ENCODE data around the gene HDAC9. TPM values are rescaled to one million over a fixed set of nuclear protein-coding genes. Genes with fewer than 3 reads are reported as not detected.
"Not testable (repeated sequence)": the region's sequence is repeated elsewhere in the genome, so short reads cannot be mapped to it uniquely, and the experiment has no call there.

HDAC9 gene
- total RNA-seq, 4 donors from 2014 or later = 3.4 to 7.2 (median 4.5) TPM

GRCh38 chr7:18965657-18966056 lies 470.1 kb downstream of the HDAC9 start:
- Histone ChIP-seq H3K27ac (no peak overlapping the region), H3K4me1 (no peaks in the 10 kb centered on the region), H3K27me3 (no peaks in the 10 kb centered on the region), H3K9me3 (no peaks in the 10 kb centered on the region), H3K4me3 (no peak overlapping the region), H3K36me3 (no peaks in the 10 kb centered on the region)
- WGBS = 83% methylated on average over 3 of the region's 3 CpGs
- TF ChIP-seq EP300 (IDR thresholded peaks at IDR 0.05) (no peak), CTCF (IDR thresholded peaks at IDR 0.05) (no peak), POLR2AphosphoS5 (IDR thresholded peaks at IDR 0.05) (no peak), POLR2A (IDR thresholded peaks at IDR 0.05) (no peak)
- DNase-seq (ENCODE audit: low spot score in 2 of 2) = no peak

- not testable (repeated sequence) for H3K4me3 ChIP-seq; H3K4me1 ChIP-seq; H3K36me3 ChIP-seq; H3K27ac ChIP-seq; H3K9me3 ChIP-seq; H3K27me3 ChIP-seq; DNase-seq (ENCODE audit: low spot score in 2 of 2)
- WGBS = 96% methylated on average over 16 of the region's 16 CpGs
These were observed 472.2 kb downstream of the HDAC9 start for GRCh38 chr7:18967755-18968154.

GRCh38 chr7:18971839-18972238 lies 476.3 kb downstream of the HDAC9 start:
- 95% methylated on average over 1 of the region's 1 CpG for WGBS
- Histone ChIP-seq H3K27me3 (no peaks in the 10 kb centered on the region), H3K4me1 (peaks cover 3% of the 10 kb centered on the region), H3K4me3 (no peak overlapping the region), H3K36me3 (no peaks in the 10 kb centered on the region), H3K27ac (no peak overlapping the region), H3K9me3 (no peaks in the 10 kb centered on the region)
- no peak for TF ChIP-seq POLR2A (IDR thresholded peaks at IDR 0.05)
- no peak for TF ChIP-seq POLR2AphosphoS5 (IDR thresholded peaks at IDR 0.05)
- no peak for TF ChIP-seq EP300 (IDR thresholded peaks at IDR 0.05)
- TF ChIP-seq CTCF (IDR thresholded peaks at IDR 0.05) = no peak
- no peak for DNase-seq (ENCODE audit: low spot score in 2 of 2)

- Histone ChIP-seq H3K36me3 (no peaks in the 10 kb centered on the region), H3K4me1 (peaks cover 18% of the 10 kb centered on the region), H3K4me3 (no peak overlapping the region), H3K9me3 (no peaks in the 10 kb centered on the region), H3K27me3 (no peaks in the 10 kb centered on the region), H3K27ac (no peak overlapping the region)
- no peak for DNase-seq (ENCODE audit: low spot score in 2 of 2)
- 50% methylated on average over 1 of the region's 1 CpG for WGBS
- no peak for TF ChIP-seq CTCF (IDR thresholded peaks at IDR 0.05)
- no peak for TF ChIP-seq POLR2AphosphoS5 (IDR thresholded peaks at IDR 0.05)
These were observed 479.3 kb downstream of the HDAC9 start for GRCh38 chr7:18974803-18975202.

- 54% methylated on average over 3 of the region's 3 CpGs for WGBS
- no peak for DNase-seq (ENCODE audit: low spot score in 2 of 2)
- no peak for TF ChIP-seq POLR2AphosphoS5 (IDR thresholded peaks at IDR 0.05)
- TF ChIP-seq POLR2A (IDR thresholded peaks at IDR 0.05) = no peak
- TF ChIP-seq EP300 (IDR thresholded peaks at IDR 0.05) = no peak
- no peak for TF ChIP-seq CTCF (IDR thresholded peaks at IDR 0.05)
- H3K27ac ChIP-seq = no peak overlapping the region
- H3K4me1 ChIP-seq = peaks cover 18% of the 10 kb centered on the region
- no peak overlapping the region for H3K4me3 ChIP-seq
- no peaks in the 10 kb centered on the region for H3K9me3 ChIP-seq
- no peaks in the 10 kb centered on the region for H3K27me3 ChIP-seq
- H3K36me3 ChIP-seq = no peaks in the 10 kb centered on the region
These were observed 479.7 kb downstream of the HDAC9 start for GRCh38 chr7:18975276-18975675.

GRCh38 chr7:18975689-18976280 lies 480.2 kb downstream of the HDAC9 start:
- Histone ChIP-seq H3K27me3 (no peaks in the 10 kb centered on the region), H3K27ac (no peak overlapping the region), H3K9me3 (no peaks in the 10 kb centered on the region), H3K4me3 (no peak overlapping the region), H3K4me1 (peaks cover 18% of the 10 kb centered on the region), H3K36me3 (no peaks in the 10 kb centered on the region)
- DNase-seq (ENCODE audit: low spot score in 2 of 2) = no peak
- 67% methylated on average over 9 of the region's 9 CpGs for WGBS
- TF ChIP-seq POLR2AphosphoS5 (IDR thresholded peaks at IDR 0.05) (no peak), CTCF (IDR thresholded peaks at IDR 0.05) (no peak), POLR2A (IDR thresholded peaks at IDR 0.05) (no peak), EP300 (IDR thresholded peaks at IDR 0.05) (no peak)
